HFFc6 (cell line): ENCODE data around the gene DHRS1. TPM values are rescaled to one million over a fixed set of nuclear protein-coding genes. Genes with fewer than 3 reads are reported as not detected.
A peak's percentile ranks its signal among the peaks of the same experiment; 100 is the strongest.

ENCODE experiments used
- DNase-seq: peaks from one replicate; pipeline ENCODE4 v3.0.0-alpha.2; 2018
- H3K27ac Mint-ChIP-seq: 2 replicates; pipeline ENCODE4 v1.8.0; 2020; ENCODE audit warnings: mild to moderate bottlenecking, mixed read lengths
- H3K27me3 Mint-ChIP-seq: 2 replicates; pipeline ENCODE4 v1.8.0; 2021; ENCODE audit warnings: mild to moderate bottlenecking, moderate library complexity, mixed read lengths; ENCODE audit not compliant: insufficient read depth
- H3K36me3 Mint-ChIP-seq: 2 replicates; pipeline ENCODE4 v1.8.0; 2021; ENCODE audit warnings: low read depth, mixed read lengths
- H3K4me1 Mint-ChIP-seq: 2 replicates; pipeline ENCODE4 v1.8.0; 2020; ENCODE audit warnings: low read depth, mixed read lengths
- H3K4me3 Mint-ChIP-seq: 2 replicates; pipeline ENCODE4 v1.8.0; 2020; ENCODE audit warnings: mild to moderate bottlenecking, moderate library complexity, mixed read lengths
- H3K9me3 Mint-ChIP-seq: 2 replicates; pipeline ENCODE4 v1.8.0; 2020; ENCODE audit warnings: mild to moderate bottlenecking, mixed read lengths
- CTCF ChIP-seq: fragments of 200-600 bp; sonication (generic); IDR thresholded peaks from 2 replicates; pipeline ENCODE4 v1.5.0; 2021; ENCODE audit warnings: antibody characterized with exemption, mild to moderate bottlenecking
- total RNA-seq, 6 experiments: library from RNA; stranded (reverse); fragmentation: NEBNext Ultra II Directional; extraction: Animal tissue kit (Norgen Biotek cat#: 25700); gene quantifications; 2 replicates in 1 of 6; 3 replicates in 5 of 6; pipeline ENCODE4 v1.2.3, GENCODE V29; 2021

DHRS1 gene
- total RNA-seq, 6 experiments from 2014 or later = 32.9 to 42.2 (median 39.1) TPM

GRCh38 chr14:24310646-24311604 is 11.3 kb upstream of the DHRS1 start, which contains the start of gene LTB4R:
LTB4R (plus strand) TSS chr14:24311502; CDS start chr14:24315652, 4,150 bp downstream.
- Mint-ChIP-seq H3K36me3 (peaks cover 8% of the 10 kb centered on the region), H3K27ac (0 out of 2 replicates have a peak within 1 kb of the TSS, but pooled peaks have one; percentile 43), H3K27me3 (peaks cover 10% of the 10 kb centered on the region), H3K4me3 (no peak within 1 kb of the TSS), H3K4me1 (peaks cover 23% of the 10 kb centered on the region), H3K9me3 (no peaks in the 10 kb centered on the region)
- peak; percentile 68 for DNase-seq
- TF ChIP-seq CTCF = peak; percentile 72

GRCh38 chr14:24310265-24310645 is 10.7 kb upstream of the DHRS1 start:
- peaks cover 15% of the 10 kb centered on the region for H3K36me3 Mint-ChIP-seq
- H3K27me3 Mint-ChIP-seq = peaks cover 6% of the 10 kb centered on the region
- H3K4me1 Mint-ChIP-seq = peaks cover 23% of the 10 kb centered on the region
- DNase-seq = no peak
- H3K9me3 Mint-ChIP-seq = no peaks in the 10 kb centered on the region
- H3K4me3 Mint-ChIP-seq = no peak overlapping the region
- 0 out of 2 replicates have a peak overlapping the region, but pooled peaks have one; percentile 43 for H3K27ac Mint-ChIP-seq
- no peak for TF ChIP-seq CTCF

- peaks cover 23% of the 10 kb centered on the region for H3K4me1 Mint-ChIP-seq
- no peak for DNase-seq
- H3K27ac Mint-ChIP-seq = 0 out of 2 replicates have a peak within 1 kb of the TSS, but pooled peaks have one; percentile 43
- peaks cover 20% of the 10 kb centered on the region for H3K36me3 Mint-ChIP-seq
- no peak for TF ChIP-seq CTCF
- H3K9me3 Mint-ChIP-seq = no peaks in the 10 kb centered on the region
- peaks cover 4% of the 10 kb centered on the region for H3K27me3 Mint-ChIP-seq
- H3K4me3 Mint-ChIP-seq = no peak within 1 kb of the TSS; the same call in 1 of the 2 replicates
Measured at GRCh38 chr14:24309538-24310264, 10.1 kb upstream of the DHRS1 start, which contains the start of gene LTB4R2. LTB4R2 (plus strand) TSS chr14:24310140; CDS start chr14:24310665, 525 bp downstream.

GRCh38 chr14:24308342-24309124 is 9.0 kb upstream of the DHRS1 start:
- Mint-ChIP-seq H3K27ac (no peak overlapping the region), H3K4me3 (no peak overlapping the region)
- DNase-seq = no peak

More at GRCh38 chr14:24308342-24309124, 9.0 kb upstream of the DHRS1 start:
- peaks cover 23% of the 10 kb centered on the region for H3K4me1 Mint-ChIP-seq
- peak; percentile 45; the same call in 1 of the 2 replicates for TF ChIP-seq CTCF
- H3K9me3 Mint-ChIP-seq = no peaks in the 10 kb centered on the region
- H3K27me3 Mint-ChIP-seq = peaks cover 3% of the 10 kb centered on the region; the same call in 1 of the 2 replicates
- H3K36me3 Mint-ChIP-seq = peaks cover 29% of the 10 kb centered on the region
